Prostate gland (tissue), 2 donors: Measurements from ENCODE around the gene MITF.

Experiments used
- POLR2A ChIP-seq: fragments of 450-650 bp; IDR thresholded peaks from one replicate; pipeline ENCODE4 v1.6.1; 2016; ENCODE audit warnings: antibody characterized with exemption, mild to moderate bottlenecking
- TF ChIP-seq, protein P1 (sequence below), 4 experiments: fragments of 200-600 bp in 2 of 4; fragments of 450-650 bp in 2 of 4; sonication (generic) in 2 of 4; IDR thresholded peaks; 1 replicate in 3 of 4; 2 replicates in 1 of 4; pipeline ENCODE4 v1.5.1; 2016 to 2019; ENCODE audit warnings: antibody characterized with exemption in 4 of 4, mild to moderate bottlenecking in 2 of 4, moderate library complexity in 2 of 4

DNA sequence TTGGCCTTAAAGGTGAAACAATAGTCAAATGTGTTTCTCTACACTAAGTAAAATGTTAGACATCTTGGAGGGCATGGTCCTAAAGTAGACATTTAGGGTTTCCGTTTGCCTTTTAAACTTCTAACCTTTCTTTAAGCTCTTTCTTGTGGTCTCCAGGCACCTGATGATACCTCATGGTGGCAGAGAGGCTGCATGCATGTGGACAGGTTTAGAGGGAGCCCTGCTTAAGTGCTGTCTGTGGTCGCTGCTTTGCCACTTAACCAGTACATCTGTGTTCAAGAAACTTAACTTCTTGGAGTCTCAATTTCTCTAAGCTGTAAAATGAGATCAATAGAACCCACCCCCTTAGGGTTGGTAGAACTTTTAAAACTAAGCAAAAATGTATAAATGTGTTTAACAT is 6.2 kb downstream of the MITF start:
- TF ChIP-seq, protein P1, sequence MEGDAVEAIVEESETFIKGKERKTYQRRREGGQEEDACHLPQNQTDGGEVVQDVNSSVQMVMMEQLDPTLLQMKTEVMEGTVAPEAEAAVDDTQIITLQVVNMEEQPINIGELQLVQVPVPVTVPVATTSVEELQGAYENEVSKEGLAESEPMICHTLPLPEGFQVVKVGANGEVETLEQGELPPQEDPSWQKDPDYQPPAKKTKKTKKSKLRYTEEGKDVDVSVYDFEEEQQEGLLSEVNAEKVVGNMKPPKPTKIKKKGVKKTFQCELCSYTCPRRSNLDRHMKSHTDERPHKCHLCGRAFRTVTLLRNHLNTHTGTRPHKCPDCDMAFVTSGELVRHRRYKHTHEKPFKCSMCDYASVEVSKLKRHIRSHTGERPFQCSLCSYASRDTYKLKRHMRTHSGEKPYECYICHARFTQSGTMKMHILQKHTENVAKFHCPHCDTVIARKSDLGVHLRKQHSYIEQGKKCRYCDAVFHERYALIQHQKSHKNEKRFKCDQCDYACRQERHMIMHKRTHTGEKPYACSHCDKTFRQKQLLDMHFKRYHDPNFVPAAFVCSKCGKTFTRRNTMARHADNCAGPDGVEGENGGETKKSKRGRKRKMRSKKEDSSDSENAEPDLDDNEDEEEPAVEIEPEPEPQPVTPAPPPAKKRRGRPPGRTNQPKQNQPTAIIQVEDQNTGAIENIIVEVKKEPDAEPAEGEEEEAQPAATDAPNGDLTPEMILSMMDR (IDR thresholded peaks at IDR 0.05), result no peak
- TF ChIP-seq POLR2A, result no peak
